OCI-LY7 (cell line): ENCODE measurements around the gene NAALADL2.

ENCODE experiments used
- EZH2phosphoT487 ChIP-seq: fragments of 200-600 bp; sonication (generic); IDR thresholded peaks from 2 replicates; pipeline ENCODE4 v1.6.1; 2018; ENCODE audit warnings: low read depth, borderline replicate concordance, mild to moderate bottlenecking, mixed run types, antibody characterized with exemption, low read length, moderate library complexity, mixed read lengths
- TF ChIP-seq, protein P1 (sequence below): fragments of 200-600 bp; sonication (generic); conservative IDR thresholded peaks from 2 replicates; pipeline ENCODE4 v1.5.1; 2014; ENCODE audit warnings: mild to moderate bottlenecking, antibody characterized with exemption, low read length, moderate library complexity, mixed read lengths

DNA sequence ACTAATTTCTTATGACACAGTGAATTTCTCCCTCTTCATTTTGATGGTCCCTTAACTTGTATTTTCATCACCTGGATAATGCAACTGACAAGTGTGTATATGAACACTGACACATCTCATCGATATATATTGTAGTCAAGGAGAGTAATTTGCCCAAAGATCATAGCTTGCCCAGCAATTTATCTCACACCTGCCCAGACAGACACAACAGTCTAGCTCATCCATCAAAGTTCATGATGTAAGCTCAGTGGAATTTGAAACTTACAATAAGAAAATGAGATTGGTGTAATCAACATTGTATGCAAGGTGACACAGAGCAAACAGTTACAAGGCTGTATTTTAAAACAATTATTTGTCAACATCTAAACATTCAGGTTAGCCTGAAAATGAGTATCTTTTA, 805.8 kb downstream of the NAALADL2 start:
- TF ChIP-seq, protein P1, sequence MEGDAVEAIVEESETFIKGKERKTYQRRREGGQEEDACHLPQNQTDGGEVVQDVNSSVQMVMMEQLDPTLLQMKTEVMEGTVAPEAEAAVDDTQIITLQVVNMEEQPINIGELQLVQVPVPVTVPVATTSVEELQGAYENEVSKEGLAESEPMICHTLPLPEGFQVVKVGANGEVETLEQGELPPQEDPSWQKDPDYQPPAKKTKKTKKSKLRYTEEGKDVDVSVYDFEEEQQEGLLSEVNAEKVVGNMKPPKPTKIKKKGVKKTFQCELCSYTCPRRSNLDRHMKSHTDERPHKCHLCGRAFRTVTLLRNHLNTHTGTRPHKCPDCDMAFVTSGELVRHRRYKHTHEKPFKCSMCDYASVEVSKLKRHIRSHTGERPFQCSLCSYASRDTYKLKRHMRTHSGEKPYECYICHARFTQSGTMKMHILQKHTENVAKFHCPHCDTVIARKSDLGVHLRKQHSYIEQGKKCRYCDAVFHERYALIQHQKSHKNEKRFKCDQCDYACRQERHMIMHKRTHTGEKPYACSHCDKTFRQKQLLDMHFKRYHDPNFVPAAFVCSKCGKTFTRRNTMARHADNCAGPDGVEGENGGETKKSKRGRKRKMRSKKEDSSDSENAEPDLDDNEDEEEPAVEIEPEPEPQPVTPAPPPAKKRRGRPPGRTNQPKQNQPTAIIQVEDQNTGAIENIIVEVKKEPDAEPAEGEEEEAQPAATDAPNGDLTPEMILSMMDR, result no peak
- TF ChIP-seq EZH2phosphoT487, result no peak
